NT2/D1 (cell line): ENCODE results near the gene NUMB.

ENCODE experiments used
- YY1 ChIP-seq: IDR thresholded peaks from 2 replicates; pipeline ENCODE4 v1.6.1; 2011; ENCODE audit not compliant: insufficient read length, insufficient read depth
- ZNF274 ChIP-seq: IDR thresholded peaks from 2 replicates; pipeline ENCODE4 v1.6.1; 2011; ENCODE audit warnings: mild to moderate bottlenecking, low read depth, low read length

DNA sequence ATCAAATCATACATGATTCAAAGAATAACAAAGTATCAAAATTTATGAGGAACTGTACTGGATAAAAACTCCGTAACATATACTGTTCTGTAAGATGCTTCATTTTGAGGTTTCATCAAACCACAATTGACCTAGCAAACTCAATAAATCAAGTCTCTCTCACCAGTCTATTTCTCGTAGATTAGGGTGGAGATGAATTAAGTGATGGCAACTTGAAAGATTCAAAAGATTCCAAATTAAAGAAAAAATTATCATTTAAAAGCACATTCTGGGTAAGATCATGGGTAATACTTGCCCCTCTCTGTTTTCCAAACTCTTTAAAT is 146.7 kb downstream of the NUMB start:
- TF ChIP-seq ZNF274 (no peak), YY1 (no peak)
